NCI-H1048 (cell line): ENCODE data around the gene SKAP2.

Experiments used
- DNase-seq: peaks from one replicate; lab custom pipeline; 2025; lab: John Stamatoyannopoulos, UW

Gene SKAP2

GRCh38 chr7:26631601-26632000 lies 232.8 kb downstream of the SKAP2 start:
- no peak for DNase-seq

DNA sequence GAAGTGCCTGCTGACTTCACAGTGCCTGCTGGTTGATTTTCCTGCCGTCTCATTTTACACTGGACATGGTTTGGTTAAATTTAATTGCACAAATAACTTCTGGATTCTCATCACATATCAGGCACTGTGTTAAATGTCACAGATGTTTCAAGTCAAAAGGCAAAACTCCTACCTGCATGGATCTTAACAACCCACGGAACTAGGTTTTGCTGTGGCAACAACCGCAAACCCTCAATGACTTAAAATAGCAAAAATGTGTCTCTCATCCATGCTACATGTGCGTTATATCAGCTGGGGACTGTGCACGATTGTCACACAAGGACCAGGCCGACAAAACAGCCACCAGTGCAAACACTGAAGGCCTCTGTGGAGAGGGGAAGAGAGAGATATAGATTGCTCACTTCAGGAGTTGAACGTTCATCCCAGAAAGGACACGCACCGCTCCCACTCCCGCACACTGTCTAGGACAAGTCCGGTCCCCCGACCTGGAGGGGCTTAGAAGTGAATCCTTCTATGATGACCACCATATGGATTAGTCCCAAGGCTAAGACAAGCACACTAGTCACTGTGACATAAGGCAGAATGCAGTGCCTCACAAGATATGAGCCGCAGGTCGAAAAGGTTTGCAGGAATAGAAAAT lies 233.3 kb downstream of the SKAP2 start:
- no peak for DNase-seq

GRCh38 chr7:26630361-26630760 lies 234.0 kb downstream of the SKAP2 start:
- no peak for DNase-seq

DNA sequence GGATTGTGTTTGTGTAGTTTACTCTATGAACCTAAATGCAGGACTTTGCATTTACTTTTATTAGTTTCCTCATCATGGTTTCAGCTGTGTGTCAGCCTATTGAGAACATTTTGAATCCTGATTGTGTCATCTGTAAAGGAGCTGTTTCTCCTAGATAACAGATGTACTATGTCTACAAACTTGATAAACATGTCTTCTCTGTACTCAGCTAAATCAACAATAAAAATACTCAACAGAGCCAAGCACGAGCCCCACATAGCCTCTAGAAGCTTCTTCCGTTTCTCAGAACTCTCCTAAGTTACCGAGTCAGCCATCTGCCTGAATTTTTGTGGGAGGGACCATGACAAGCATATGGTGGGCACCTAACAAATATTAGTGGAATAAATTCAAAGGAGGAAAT lies 234.7 kb downstream of the SKAP2 start:
- DNase-seq = no peak

GRCh38 chr7:26627891-26628341 lies 236.5 kb downstream of the SKAP2 start:
- DNase-seq = no peak

GRCh38 chr7:26627221-26627620 lies 237.2 kb downstream of the SKAP2 start:
- no peak for DNase-seq

GRCh38 chr7:26626687-26627086 lies 237.7 kb downstream of the SKAP2 start:
- no peak for DNase-seq

GRCh38 chr7:26626156-26626555 lies 238.2 kb downstream of the SKAP2 start:
- DNase-seq = no peak

DNA sequence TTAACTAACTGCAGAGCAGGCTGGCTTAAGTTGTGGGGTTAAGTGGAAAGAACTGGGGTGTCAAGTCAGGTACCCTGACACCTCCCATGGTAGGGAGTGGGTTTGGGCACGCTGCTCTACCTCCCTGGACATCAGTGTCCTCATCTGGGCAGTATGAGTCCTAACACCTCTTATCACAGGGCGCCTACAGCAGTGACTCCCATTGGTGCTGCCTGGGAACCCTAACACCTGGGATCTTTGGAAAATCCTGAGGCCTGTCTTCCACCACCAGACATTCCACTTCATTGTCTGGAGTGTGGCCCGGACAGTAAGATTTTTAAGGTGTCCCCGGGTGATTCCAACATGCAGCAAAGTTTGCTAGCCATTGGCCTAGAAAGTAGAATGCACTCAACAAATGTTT lies 239.1 kb downstream of the SKAP2 start:
- no peak for DNase-seq

DNA sequence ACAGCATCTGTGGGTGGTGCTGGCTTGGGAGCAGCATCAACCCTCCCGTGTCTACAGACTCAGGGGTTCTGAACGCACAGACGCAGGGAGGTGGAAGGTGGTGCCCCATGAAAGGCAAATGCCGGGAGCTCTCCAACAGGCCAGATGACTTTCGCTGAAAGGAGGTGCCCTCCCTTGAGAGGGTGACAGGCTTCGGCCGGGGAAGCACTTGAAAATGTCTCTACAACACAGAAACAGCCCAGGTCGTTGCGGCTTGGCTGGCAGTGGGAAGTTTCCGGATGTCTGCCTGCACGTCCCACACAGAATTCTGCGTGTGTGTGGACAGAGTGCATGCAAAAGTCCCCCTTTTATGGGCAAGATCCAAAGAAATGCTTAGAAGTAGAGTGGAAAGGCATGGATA lies 239.6 kb downstream of the SKAP2 start:
- no peak for DNase-seq

DNA sequence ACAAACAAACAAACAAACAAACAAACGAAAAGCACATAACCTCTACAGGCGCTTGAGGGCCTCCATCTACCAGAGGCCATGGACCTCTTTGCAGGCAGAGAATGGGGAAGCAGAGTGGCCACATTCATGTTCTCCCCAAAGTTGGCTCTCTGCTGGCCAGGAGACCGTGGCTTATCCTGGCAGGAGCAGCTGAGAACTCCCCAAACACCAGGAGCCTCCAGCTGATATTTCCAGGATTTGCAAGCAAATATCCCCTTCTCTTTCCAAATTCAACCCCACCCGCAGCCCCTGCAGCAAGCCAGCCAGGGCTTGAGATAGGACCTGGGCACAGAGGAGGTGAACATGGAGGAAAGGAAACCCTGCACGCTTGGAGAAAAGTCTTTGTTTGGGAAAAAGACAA lies 240.0 kb downstream of the SKAP2 start:
- DNase-seq = no peak

DNA sequence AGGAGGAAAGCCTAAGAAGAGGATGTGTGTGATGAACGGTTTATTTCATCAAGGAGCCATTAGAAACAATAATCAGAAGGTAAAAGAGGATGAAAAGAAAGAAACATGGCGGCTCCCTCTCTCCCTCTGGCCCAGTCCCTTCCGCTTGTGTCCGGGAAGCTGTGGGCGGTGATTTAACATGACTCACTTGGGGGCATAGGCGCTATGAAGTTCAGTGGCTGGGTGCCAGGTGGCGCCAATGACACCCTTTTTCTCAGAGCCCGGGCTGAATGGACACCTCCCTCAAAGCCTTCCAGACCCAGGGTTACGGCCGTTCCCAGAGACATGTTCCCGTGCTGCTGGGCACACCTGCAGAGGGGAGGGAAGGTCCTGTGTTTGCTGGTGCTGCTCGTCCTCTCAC lies 244.0 kb downstream of the SKAP2 start:
- DNase-seq = no peak

DNA sequence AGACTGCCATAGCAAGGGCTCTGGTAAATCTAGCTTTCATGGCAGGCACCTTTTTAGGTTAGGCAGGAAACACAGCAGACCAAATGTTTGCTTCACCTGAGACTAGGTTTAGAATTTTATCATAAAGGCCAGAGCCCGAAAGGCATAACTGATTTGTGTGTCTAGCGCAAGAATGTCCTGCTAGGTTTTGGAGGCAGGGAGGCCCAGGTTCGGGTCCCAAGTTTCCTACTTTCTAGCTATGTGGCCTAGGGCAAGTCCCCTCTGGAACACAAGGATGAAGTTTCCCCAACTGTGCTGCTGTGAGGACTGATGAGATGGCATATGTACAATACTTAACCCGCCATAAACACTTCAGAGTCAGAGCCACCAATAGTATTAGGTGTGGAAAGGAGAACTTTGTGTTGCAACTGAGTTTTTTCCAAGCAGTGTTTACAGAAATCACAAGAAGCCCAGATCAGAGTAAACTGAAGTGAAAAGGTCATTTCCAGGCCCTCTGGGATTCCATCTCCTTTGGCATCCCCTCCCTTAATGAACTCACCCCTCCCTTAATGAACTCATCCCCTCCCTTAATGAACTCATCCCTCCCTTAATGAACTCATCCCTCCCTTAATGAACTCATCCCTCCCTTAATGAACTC lies 244.9 kb downstream of the SKAP2 start:
- DNase-seq = no peak

GRCh38 chr7:26618898-26619297 lies 245.5 kb downstream of the SKAP2 start:
- DNase-seq = no peak

DNA sequence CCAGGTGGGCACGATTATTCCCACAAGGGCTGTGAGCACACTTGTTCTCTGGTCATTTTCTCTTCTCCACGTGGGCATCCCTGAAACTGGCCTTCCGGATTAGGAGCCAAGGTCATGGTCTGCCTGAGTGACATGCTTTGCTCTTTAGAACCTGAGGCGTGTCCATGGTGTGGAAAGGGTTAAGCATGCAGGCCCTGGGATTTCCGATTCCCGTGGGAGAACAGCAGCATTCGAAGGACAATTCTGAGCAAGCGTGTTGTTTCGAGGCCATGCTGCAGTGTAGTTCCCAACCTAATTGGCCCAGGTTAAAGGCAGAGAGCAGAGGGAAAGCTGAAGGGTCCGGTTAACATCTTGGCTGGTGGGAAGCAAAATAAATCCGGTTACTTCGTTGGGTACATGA lies 245.9 kb downstream of the SKAP2 start:
- no peak for DNase-seq
